H1 (cell line): ENCODE measurements around the gene MATK. TPM values are rescaled to one million over a fixed set of nuclear protein-coding genes. Genes with fewer than 3 reads are reported as not detected.

Source experiments
- RNF2 ChIP-seq: fragments of 200-900, 300-1000 bp; sonication (generic); IDR thresholded peaks from 2 replicates; pipeline ENCODE4 v1.7.1; 2016; ENCODE audit warnings: borderline replicate concordance, low read depth, mild to moderate bottlenecking, antibody characterized with exemption, low read length; ENCODE audit not compliant: poor library complexity, severe bottlenecking; ENCODE audit errors: missing control alignments
- SP4 ChIP-seq: IDR thresholded peaks from 2 replicates; pipeline ENCODE4 v1.6.1; 2012; ENCODE audit warnings: low read length, inconsistent platforms
- polyA plus RNA-seq, 7 experiments: library from polyadenylated mRNA; depleted of rRNA in 3 of 7; stranded (reverse) in 5 of 7; unstranded in 2 of 7; fragments of >200 nt in 5 of 7; fragments of 200-250 nt in 2 of 7; gene quantifications; 1 replicate in 5 of 7; 2 replicates in 1 of 7; 4 replicates in 1 of 7; pipeline versions ENCODE4 v1.2.1 to v1.2.3, GENCODE V29; 2011 to 2013; ENCODE audit warnings: missing spikeins in 2 of 7, mixed read lengths in 2 of 7
- total RNA-seq: library from RNA; stranded (reverse); fragmentation: NEBNext Ultra II Directional; extraction: Animal tissue kit (Norgen Biotek cat#: 25700); gene quantifications from 2 replicates; pipeline ENCODE4 v1.2.1, GENCODE V29; 2021

The MATK gene
- total and polyA plus RNA-seq, 2 of the 8 experiments (the other 6 are each of a cell fraction or from before 2014, with no cell fraction given) = 20.5 to 21.4 TPM

GRCh38 chr19:3823350-3823713 is 37.2 kb upstream of the MATK start (continued):
- TF ChIP-seq RNF2 (no peak), SP4 (no peak)
